K562 (cell line): ENCODE data around the gene CERS2. TPM values are rescaled to one million over a fixed set of nuclear protein-coding genes. Genes with fewer than 3 reads are reported as not detected.

Source experiments
- ATAC-seq: fragments of 200-7000 bp; cut with Tn5 transposase; 3 replicates; pipeline ENCODE4 v1.9.1; 2020; ENCODE audit warnings: moderate library complexity
- BruUV-seq: library from RNA; stranded (reverse); fragments of 400-500 nt; replicated peaks from 2 replicates; lab custom pipeline; 2021; lab: Mats Ljungman, UMichigan
- CTCF ChIA-PET: fragments of 300-600 bp; formaldehyde crosslinking; extraction: SDS; loops from one replicate; lab custom pipeline; 2021; ENCODE audit warnings: low intra/inter-chr PET ratio; lab: Yijun Ruan, JAX
- POLR2A ChIA-PET: fragments of 300-600, 350-650 bp; sonication (Branson Sonifier 250); formaldehyde crosslinking; extraction: SDS; loops from one replicate; lab custom pipeline; 2021; ENCODE audit warnings: antibody characterized with exemption, inconsistent platforms; lab: Yijun Ruan, JAX
- DNase-seq, 4 experiments: peaks; one replicate each; pipeline versions ENCODE4 v3.0.0 to v3.0.0-alpha.2; 2011 to 2018; ENCODE audit warnings: low spot score in 3 of 4, mixed read lengths in 3 of 4; ENCODE audit errors: extremely low read depth in 1 of 4
- FAIRE-seq: peaks from 2 replicates; lab custom pipeline; 2011; peaks lifted over from hg19 to GRCh38; lab: Jason Lieb, UNC
- H2AFZ ChIP-seq: 2 replicates; pipeline ENCODE4 v1.6.0; 2011; ENCODE audit warnings: low read depth, low read length, control low read depth, inconsistent platforms
- H3K27ac ChIP-seq: fragments of 200-600 bp; 3 replicates; pipeline ENCODE4 v1.8.0; 2011; ENCODE audit warnings: low read depth, mild to moderate bottlenecking, control low read depth, inconsistent platforms, low read length, moderate library complexity, mixed read lengths; ENCODE audit errors: extremely low read depth
- H3K27me3 ChIP-seq, 2 experiments: fragments of 300-600 bp in 1 of 2; 2 replicates in 1 of 2; 3 replicates in 1 of 2; pipeline versions ENCODE4 v1.6.0 to v1.8.0; 2011; ENCODE audit warnings: inconsistent platforms in 2 of 2, low read length in 2 of 2, mild to moderate bottlenecking in 1 of 2, mixed read lengths in 1 of 2, moderate library complexity in 1 of 2; ENCODE audit not compliant: control insufficient read depth in 2 of 2, insufficient read depth in 2 of 2
- H3K36me3 ChIP-seq: fragments of 300-600 bp; 3 replicates; pipeline ENCODE4 v1.8.0; 2011; ENCODE audit warnings: mild to moderate bottlenecking, low read length, inconsistent platforms; ENCODE audit not compliant: control insufficient read depth, insufficient read depth
- H3K4me1 ChIP-seq, 2 experiments: fragments of 200-600 bp in 1 of 2; replicated peaks in 1 of 2; 2 replicates in 1 of 2; 3 replicates in 1 of 2; pipeline versions ENCODE4 v1.5.1 to v1.8.0; 2011; ENCODE audit warnings: inconsistent platforms in 2 of 2, low read length in 2 of 2, mild to moderate bottlenecking in 1 of 2, mixed read lengths in 1 of 2, moderate library complexity in 1 of 2; ENCODE audit not compliant: control insufficient read depth in 2 of 2, insufficient read depth in 2 of 2
- H3K4me2 ChIP-seq: 2 replicates; pipeline ENCODE4 v1.6.1; 2011; ENCODE audit warnings: low read length, control low read depth, inconsistent platforms, mixed read lengths; ENCODE audit not compliant: insufficient read depth
- H3K4me3 ChIP-seq: fragments of 200-600 bp; sonication (generic), shearing (Covaris generic); 2 replicates; pipeline ENCODE4 v1.5.1; 2016; ENCODE audit warnings: control low read depth, inconsistent platforms
- H3K79me2 ChIP-seq: fragments of 200-600 bp; 3 replicates; pipeline ENCODE4 v1.8.0; 2011; ENCODE audit warnings: low read length, inconsistent platforms; ENCODE audit not compliant: control insufficient read depth, insufficient read depth
- H3K9ac ChIP-seq, 2 experiments: 2 replicates each; pipeline versions ENCODE4 v1.6.0 to v1.6.1; 2011; ENCODE audit warnings: low read depth in 2 of 2, low read length in 2 of 2, control low read depth in 1 of 2, inconsistent platforms in 1 of 2, mild to moderate bottlenecking in 1 of 2, mixed read lengths in 1 of 2; ENCODE audit not compliant: insufficient read depth in 1 of 2
- H3K9me1 ChIP-seq: one replicate; pipeline ENCODE4 v1.6.0; 2011; ENCODE audit warnings: inconsistent platforms, mild to moderate bottlenecking, low read length, moderate library complexity; ENCODE audit not compliant: control insufficient read depth, insufficient read depth
- H3K9me3 ChIP-seq: replicated peaks from 2 replicates; pipeline ENCODE4 v1.5.1; 2011; ENCODE audit warnings: low read depth, low read length, inconsistent platforms; ENCODE audit not compliant: control insufficient read depth, insufficient read depth
- H4K20me1 ChIP-seq: replicated peaks from 2 replicates; pipeline ENCODE4 v1.6.1; 2011; ENCODE audit warnings: low read length, inconsistent platforms, mixed read lengths; ENCODE audit not compliant: control insufficient read depth, insufficient read depth
- ARID3A ChIP-seq: IDR thresholded peaks from 2 replicates; pipeline ENCODE4 v1.6.1; 2012; ENCODE audit warnings: low read depth, low read length, improper control_type of control experiment, borderline replicate concordance
- ASH1L ChIP-seq: fragments of 450-650 bp; IDR thresholded peaks from 2 replicates; pipeline ENCODE4 v1.6.1; 2018; ENCODE audit warnings: borderline replicate concordance, mild to moderate bottlenecking, low read depth; ENCODE audit not compliant: partially characterized antibody
- FOSL1 ChIP-seq: fragments of 200-800 bp; sonication (Bioruptor generic); conservative IDR thresholded peaks from 2 replicates; pipeline ENCODE4 v1.6.1; 2016; ENCODE audit warnings: missing genetic modification characterization, missing compliant biosample characterization
- GTF2A2 ChIP-seq: IDR thresholded peaks from 2 replicates; pipeline ENCODE4 v1.6.1; 2016; ENCODE audit warnings: mild to moderate bottlenecking, missing genetic modification characterization, missing compliant biosample characterization
- MLLT1 ChIP-seq, 2 experiments: fragments of 450-650 bp; IDR thresholded peaks; 2 replicates each; pipeline ENCODE4 v1.6.1; 2016
- MTA1 ChIP-seq: fragments of 450-650 bp; IDR thresholded peaks from 2 replicates; pipeline ENCODE4 v1.6.1; 2017; ENCODE audit warnings: borderline replicate concordance
- WGBS: fragments of 100-300 bp; shearing (Covaris generic); methylation state at CpG from one replicate; pipeline ENCODE4 v1.1.6; 2016; ENCODE audit warnings: low coverage, mixed read lengths; ENCODE audit not compliant: insufficient coverage; ENCODE audit errors: missing lambda C conversion rate; 5-methylcytosine and 5-hydroxymethylcytosine counted together
- in situ Hi-C: fragments of 300-500 bp; cut with MboI; formaldehyde crosslinking; loops from 4 replicates; pipeline ENCODE4 v1.15.0; 2018; ENCODE audit warnings: inconsistent platforms, mixed read lengths
- intact Hi-C: fragments of 100-400 bp; cut with micrococcal nuclease; formaldehyde crosslinking; loops from 2 replicates; pipeline ENCODE4 v1.14.2; 2022
- polyA plus RNA-seq, 8 experiments: library from polyadenylated mRNA; depleted of rRNA in 4 of 8; stranded (reverse) in 5 of 8; unstranded in 3 of 8; fragments of >200 nt; fragmentation: Nextera tagmentation in 2 of 8; fragmentation: Illumina TruSeq in 1 of 8; extraction: Ambion mirVana in 2 of 8; extraction: Trizol in 1 of 8; gene quantifications; 2 replicates each; pipeline versions ENCODE4 v1.2.1 to v1.2.3, GENCODE V29; 2011 to 2014; ENCODE audit warnings: inconsistent platforms in 1 of 8, missing spikeins in 1 of 8
- total RNA-seq, 7 experiments: library from RNA; depleted of rRNA in 6 of 7; stranded (reverse); fragments of >200 nt in 6 of 7; fragmentation: Illumina TruSeq in 2 of 7; extraction: Trizol in 2 of 7; gene quantifications; 2 replicates each; pipeline versions ENCODE4 v1.2.1 to v1.2.3, GENCODE V29; 2011 to 2021; ENCODE audit warnings: low replicate concordance in 1 of 7

Gene CERS2
- total and polyA plus RNA-seq, 9 of the 15 experiments (the other 6 are each of a cell fraction or from before 2014, with no cell fraction given): 23.4 to 295 (median 132) TPM

- FAIRE-seq (no peak), ATAC-seq (no peak), DNase-seq (no peak)
- Histone ChIP-seq H3K79me2 (peaks cover 16% of the 10 kb centered on the region), H3K27me3 (no peaks in the 10 kb centered on the region), H3K9ac (no peak overlapping the region), H3K9me3 (peaks cover 3% of the 10 kb centered on the region), H3K36me3 (peaks cover 24% of the 10 kb centered on the region), H4K20me1 (no peaks in the 10 kb centered on the region), H2AFZ (no peak overlapping the region), H3K4me3 (no peak overlapping the region), H3K4me1 (peaks cover 3 to 9% of the 10 kb centered on the region in 2 experiments; a peak in 2 of 5 replicates), H3K27ac (no peak overlapping the region), H3K4me2 (no peak overlapping the region), H3K9me1 (no peaks in the 10 kb centered on the region)
- POLR2A ChIA-PET: interaction anchor here (1.0 to 1.1 kb wide), 2 partner anchors 48 to 295 kb away, joined by 3 read pairs; partner anchors contain the start of genes ARNT and ENSA
- BruUV-seq: no TSS peak
- WGBS: 96% methylated on average over 21 of the region's 23 CpGs
- in situ Hi-C loops (no loop called here), intact Hi-C loops (loop anchor here (10.0 kb wide), 2 partner anchors 90 to 300 kb away; partner anchors contain the start of gene ENSA)
- CTCF ChIA-PET: no interaction called here
- no peak for TF ChIP-seq ARID3A
- TF ChIP-seq FOSL1 (tag): no peak
- no peak for TF ChIP-seq ASH1L
- peak in 1 of 2 experiments; percentile 26; a peak in 1 of 4 replicates for TF ChIP-seq MLLT1 (IDR thresholded peaks at IDR 0.05)
- no peak for TF ChIP-seq MTA1
- TF ChIP-seq GTF2A2 (tag): 0 out of 2 replicates have a peak, but pooled peaks have one; percentile 27
Observed at GRCh38 chr1:150925080-150925479, 49.6 kb downstream of the CERS2 start.
